Endometrium (tissue), 2 donors: ENCODE measurements around the gene TMEM132A.

ENCODE experiments used
- FAIRE-seq: peaks from 2 replicates; lab custom pipeline; 2012; peaks lifted over from hg19 to GRCh38; lab: Jason Lieb, UNC
- donor health status: control.
- donor health status: control.

Gene TMEM132A

GRCh38 chr11:60923326-60923725, 934 bp upstream of the TMEM132A start:
- no peak for FAIRE-seq

- no peak for FAIRE-seq
Measured at GRCh38 chr11:60923800-60924109, 505 bp upstream of the TMEM132A start.

DNA sequence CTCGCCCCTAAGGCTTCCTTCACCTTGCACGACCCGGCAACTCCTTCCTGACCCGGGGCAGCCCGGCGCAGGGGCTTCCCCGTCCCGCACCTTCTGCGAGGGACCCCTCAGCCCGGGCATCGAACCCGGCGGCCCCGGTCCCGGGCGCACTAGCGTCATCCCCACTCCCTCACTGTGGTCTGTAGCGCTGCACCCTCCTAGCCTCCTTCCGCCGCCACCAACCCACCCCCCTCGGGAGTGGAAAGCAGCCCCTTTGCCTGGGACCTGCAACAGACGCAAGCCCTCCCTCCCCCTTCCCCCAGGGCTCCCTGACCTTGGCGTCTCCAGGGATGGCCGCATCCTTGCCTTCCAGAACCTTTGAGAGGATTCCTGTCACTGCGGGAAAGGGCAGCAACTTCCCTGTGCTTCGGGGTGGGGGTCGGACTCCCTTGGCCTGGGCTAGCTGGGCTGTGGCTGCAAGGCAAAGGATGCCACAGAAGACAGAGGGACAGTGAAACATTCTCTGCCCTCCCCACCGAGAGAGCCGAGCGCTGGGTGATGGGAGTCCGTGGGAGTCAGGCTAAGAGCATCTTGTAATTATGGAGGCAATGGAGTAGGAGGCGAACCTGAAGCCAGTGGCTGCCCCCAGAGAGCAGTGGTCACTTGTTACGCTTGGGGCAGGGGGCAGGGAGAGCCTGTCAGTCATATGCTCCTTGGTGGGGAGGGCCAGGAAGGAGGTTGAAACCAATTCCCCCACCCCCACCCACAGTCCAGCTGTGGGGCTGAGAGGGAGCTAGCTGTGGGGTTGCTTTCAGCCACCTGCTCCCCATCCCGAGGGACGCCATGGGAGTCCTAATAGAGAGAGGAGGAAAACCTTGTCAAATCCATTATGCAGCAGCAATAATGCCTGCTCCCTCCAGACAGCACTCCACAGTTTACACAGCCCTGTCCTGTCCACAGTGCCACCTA, 920 bp downstream of the TMEM132A start:
- FAIRE-seq = no peak

GRCh38 chr11:60925868-60926267, 1.6 kb downstream of the TMEM132A start:
- no peak for FAIRE-seq

- no peak for FAIRE-seq
Measured at GRCh38 chr11:60926500-60926899, 2.2 kb downstream of the TMEM132A start.

DNA sequence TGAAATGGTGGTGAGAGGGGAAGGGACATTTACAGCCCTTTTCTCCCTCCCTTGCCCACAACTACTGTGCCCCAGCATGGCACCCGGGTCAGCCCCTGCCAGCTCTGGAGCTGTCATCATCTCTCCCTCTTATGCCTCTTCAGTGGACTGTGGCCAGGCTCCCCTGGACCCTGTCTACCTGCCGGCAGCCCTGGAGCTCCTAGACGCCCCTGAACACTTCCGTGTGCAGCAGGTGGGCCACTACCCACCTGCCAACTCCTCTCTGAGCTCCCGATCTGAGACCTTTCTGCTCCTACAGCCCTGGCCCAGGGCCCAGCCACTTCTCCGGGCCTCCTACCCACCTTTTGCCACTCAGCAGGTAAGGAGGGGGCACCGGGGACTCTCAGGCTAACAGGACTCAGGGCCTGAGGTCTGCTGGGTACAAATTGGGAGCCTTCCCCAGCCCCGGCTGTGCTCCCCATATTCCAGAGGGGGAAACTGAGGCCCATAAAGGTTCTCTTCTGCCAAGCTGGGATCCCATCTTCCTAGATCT, 2.9 kb downstream of the TMEM132A start:
- FAIRE-seq = no peak

DNA sequence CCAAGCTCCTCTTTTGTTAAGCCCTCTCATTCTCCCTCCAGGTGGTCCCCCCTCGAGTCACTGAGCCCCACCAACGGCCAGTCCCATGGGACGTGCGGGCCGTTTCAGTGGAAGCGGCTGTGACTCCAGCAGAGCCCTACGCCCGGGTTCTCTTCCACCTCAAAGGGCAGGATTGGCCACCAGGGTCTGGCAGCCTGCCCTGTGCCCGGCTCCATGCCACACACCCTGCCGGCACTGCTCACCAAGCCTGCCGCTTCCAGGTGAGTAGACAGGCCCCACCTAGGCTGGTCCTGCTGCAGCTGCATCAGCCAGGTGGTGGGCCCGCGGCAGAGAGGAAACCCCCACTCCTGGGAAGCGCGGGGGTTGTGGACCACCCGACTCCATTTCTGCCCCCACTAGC, 3.3 kb downstream of the TMEM132A start:
- no peak for FAIRE-seq

DNA sequence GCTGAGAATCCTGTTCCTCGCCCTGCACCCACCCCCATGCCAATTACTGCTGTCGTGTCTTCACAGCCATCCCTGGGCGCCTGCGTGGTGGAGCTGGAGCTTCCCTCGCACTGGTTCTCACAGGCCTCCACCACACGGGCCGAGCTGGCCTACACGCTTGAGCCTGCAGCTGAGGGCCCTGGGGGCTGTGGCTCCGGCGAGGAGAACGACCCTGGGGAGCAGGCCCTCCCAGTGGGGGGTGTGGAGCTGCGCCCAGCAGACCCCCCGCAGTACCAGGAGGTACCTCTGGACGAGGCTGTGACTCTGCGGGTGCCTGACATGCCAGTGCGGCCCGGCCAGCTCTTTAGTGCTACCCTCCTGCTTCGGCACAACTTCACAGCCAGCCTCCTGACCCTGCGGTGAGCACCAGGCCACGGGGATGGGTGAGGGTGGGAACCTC, 4.3 kb downstream of the TMEM132A start:
- no peak for FAIRE-seq

DNA sequence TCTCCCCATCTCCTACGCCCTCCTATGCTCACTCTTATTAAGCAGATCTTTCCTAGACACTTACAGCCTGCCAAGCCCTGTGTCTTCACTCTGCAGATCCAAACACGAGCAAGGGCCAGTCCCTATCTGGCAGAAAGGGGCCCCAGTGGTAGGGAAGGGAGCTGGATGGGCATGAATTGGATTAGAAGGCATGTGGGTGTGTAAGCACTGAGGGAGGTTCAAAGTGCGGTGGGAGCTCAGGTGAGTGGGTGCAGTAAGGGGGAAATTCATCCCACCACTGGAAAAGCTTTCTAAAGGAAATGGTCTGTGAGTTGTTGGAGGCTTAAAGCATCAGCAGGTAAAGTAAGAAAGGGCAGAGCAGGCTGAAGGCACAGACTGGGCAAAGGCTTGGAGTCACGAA, 5.5 kb downstream of the TMEM132A start:
- FAIRE-seq = no peak

- no peak for FAIRE-seq
Measured at GRCh38 chr11:60930394-60930793, 6.1 kb downstream of the TMEM132A start.

DNA sequence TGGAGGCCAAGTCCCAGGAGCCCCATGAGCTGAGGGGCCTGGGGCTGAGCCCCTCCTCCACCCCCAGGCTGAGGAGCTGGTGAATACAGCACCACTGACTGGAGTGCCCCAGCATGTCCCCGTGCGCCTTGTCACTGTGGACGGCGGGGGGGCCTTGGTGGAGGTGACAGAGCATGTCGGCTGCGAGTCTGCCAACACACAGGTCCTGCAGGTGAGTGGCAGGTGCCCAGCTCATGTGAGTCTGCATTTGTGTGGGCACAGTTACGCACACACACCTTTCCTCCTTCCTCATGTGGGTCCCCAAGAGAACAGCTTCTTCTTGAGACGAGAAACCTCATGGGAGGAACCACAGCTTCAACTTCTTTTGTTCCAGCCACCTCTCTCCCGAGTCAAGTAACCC, 7.7 kb downstream of the TMEM132A start:
- no peak for FAIRE-seq

DNA sequence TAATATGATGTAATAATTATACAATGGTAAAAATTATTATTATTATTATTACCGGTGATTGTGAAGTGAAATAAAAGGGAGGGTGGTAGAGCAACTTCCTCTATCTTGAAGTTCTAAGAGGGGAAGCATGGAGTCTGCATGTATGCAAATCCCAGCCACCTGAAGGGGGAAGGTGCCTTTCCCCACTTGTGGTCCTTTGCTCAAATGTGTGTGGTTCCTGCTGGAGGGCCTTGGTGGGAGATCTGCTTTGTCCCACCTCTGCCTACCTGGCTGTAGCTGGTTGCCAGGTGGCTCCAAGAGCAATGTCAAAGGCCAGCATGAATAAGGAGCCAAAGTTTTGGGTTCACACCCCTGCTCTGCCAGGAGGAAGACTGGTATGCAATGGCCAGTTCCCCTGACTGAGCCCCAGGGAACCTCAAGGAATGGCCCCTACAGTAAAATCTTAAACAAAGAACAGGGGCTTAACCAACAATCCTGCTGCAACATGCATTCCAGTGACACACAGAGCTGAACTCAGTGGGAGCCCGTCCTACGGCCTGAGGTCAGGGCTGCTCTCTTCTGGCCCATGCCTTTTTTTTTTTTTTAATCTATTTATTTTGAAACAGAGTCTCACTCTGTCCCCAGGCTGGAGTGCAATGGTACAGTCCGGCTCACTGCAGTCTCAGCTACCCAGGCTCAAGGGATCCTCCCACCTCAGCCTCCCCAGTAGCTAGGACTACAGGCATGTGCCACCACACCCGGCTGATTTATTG, 8.5 kb downstream of the TMEM132A start:
- FAIRE-seq = no peak

DNA sequence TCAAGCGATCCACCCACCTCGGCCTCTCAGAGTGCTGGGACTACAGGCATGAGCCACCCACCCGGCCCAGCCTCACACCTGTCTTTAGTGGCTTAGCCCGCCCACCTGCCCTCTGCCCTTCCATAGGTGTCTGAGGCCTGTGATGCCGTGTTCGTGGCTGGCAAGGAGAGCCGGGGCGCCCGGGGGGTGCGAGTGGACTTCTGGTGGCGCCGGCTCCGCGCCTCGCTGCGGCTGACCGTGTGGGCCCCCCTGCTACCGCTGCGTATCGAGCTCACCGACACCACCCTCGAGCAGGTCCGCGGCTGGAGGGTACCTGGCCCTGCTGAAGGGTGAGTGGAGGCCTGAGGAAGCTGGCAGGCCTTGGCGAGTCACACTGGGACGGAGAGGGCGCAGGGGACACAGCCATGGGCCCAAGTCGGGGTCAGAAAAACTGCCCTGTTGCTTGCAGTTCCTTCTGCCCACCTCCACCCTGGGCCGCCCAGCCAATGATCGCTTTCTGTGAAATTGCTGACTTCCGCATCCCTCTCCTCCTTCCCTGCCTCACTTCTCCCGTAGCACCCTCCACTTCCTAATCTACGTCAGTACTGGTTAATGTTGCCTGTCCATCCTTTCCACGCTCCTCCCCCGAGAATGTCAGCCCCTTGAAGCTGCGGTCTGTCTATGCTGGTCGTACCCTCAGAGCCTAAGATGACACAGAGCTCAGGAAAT, 9.3 kb downstream of the TMEM132A start:
- no peak for FAIRE-seq

- FAIRE-seq = no peak
Measured at GRCh38 chr11:60934124-60934789, 10.0 kb downstream of the TMEM132A start.

DNA sequence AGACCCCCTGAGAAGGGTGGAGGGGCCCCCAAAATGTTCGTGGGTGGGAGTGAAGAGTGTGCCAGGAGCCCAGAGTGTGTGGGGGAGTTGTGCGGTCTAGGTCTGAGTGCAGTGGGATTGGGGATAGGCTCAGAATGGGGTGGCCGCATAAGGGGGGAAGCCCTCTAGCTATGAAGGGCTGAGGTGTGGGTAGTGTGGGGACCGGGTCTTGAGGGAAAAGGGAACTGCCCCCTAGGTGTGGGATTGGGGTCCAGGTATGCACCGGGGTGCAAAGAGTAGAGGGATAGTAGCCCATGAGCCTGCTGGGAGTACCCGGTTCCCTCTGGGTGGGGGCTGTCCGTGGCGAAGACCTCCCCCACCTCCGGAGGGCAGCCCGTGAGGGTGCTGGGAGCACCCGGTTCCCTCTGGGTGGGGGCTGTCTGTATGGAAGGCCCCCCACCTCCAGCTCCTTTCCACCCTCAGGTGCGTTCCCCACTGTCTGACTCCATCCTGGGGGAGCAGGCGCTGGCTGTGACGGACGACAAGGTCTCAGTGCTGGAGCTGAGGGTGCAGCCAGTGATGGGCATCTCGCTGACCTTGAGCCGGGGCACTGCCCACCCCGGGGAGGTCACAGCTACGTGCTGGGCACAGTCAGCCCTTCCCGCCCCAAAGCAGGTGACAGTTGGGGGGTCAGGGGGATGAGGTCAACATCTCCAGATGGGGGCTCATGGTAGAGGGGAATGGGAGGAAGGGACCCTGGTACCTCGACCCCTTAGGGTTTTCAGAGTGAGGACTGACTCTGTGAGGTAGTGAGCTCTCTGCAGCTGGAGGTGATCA, 10.7 kb downstream of the TMEM132A start:
- FAIRE-seq = no peak

GRCh38 chr11:60935676-60936442, 11.6 kb downstream of the TMEM132A start:
- FAIRE-seq = no peak

- no peak for FAIRE-seq
Measured at GRCh38 chr11:60936467-60937143, 12.3 kb downstream of the TMEM132A start.

DNA sequence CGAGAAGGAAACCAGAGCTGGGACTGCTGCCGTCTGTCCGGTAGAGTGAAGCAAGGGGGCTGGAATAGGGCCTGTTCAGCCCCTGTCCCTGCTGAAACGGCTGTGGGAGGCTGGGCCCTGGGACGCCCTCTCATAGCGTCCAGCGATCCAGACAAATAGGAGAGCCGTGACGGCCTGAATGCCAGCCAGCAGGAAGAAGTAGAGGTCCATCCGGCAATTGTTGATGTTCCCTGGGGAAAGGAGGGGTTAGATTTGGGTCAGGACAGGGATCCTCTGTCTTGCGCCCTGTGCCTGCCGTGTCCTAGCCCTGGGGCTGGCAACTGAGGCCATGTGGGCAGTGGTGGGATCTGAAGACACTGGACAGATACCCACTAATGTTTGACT, 12.9 kb downstream of the TMEM132A start:
- no peak for FAIRE-seq

DNA sequence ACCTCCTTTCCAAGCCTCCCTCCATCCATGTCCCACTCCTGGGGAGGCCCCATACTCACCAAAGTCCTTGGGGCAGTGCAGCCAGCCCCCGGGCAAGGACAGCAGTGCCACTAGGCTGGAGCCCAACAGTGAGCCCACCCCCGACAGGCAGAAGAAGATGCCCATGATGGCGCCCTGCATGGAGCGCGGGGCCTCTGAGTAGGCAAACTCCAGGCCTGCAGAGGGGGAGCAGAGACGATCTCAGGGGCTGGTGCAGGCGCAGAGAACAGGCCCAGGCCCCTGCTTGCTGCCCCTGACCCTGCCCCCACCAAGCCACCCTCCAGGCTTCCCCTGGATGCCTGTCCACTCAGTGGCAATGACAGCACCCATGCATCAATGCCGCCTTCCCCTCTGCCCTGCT, 13.6 kb downstream of the TMEM132A start:
- FAIRE-seq = no peak

DNA sequence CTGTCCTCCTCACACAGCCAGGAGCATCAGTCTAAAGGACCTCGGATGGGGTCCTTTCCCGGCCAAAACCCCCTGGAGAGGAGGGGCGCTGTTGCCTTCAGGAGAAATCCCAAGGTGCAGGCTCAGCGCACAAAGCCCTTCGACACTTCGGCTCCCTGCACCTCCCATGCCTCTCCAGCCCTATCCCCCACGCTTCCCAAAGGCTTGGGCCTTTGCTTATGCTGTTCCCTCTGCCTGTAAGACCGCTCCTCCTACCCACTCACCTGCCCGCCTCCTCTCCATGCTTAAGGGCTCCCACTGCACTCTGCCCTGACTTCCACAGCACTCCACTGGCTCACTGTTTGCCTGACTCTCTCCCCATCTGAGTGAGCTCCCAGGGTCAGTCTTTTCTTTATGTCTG, 14.2 kb downstream of the TMEM132A start:
- FAIRE-seq = no peak
